Liver (tissue), 9 donors: ENCODE measurements around the gene SERPINH1. TPM values are rescaled to one million over a fixed set of nuclear protein-coding genes. Genes with fewer than 3 reads are reported as not detected.

Experiments used
- DNase-seq: peaks from one replicate; pipeline ENCODE4 v3.0.0-alpha.2; 2017; ENCODE audit warnings: low spot score
- H3K27ac ChIP-seq, 2 donors: one replicate each; pipeline ENCODE4 v1.7.0; 2013; ENCODE audit warnings: inconsistent platforms in 2 of 2, low read length in 2 of 2, control low read depth in 1 of 2, low read depth in 1 of 2, mild to moderate bottlenecking in 1 of 2
- H3K27me3 ChIP-seq, 4 donors: one replicate each; pipeline versions ENCODE4 v1.6.1 to v1.7.0; 2013; ENCODE audit warnings: low read length in 3 of 4, inconsistent platforms in 1 of 4, mild to moderate bottlenecking in 1 of 4, moderate library complexity in 1 of 4; ENCODE audit not compliant: control insufficient read depth in 4 of 4, insufficient read depth in 4 of 4
- H3K36me3 ChIP-seq, 4 donors: one replicate each; pipeline versions ENCODE4 v1.6.1 to v1.7.0; 2013; ENCODE audit warnings: low read length in 3 of 4, mild to moderate bottlenecking in 3 of 4, low read depth in 1 of 4, moderate library complexity in 1 of 4; ENCODE audit not compliant: control insufficient read depth in 4 of 4, insufficient read depth in 3 of 4
- H3K4me1 ChIP-seq, 4 donors: one replicate each; pipeline versions ENCODE4 v1.6.1 to v1.7.0; 2013; ENCODE audit warnings: low read length in 3 of 4, mild to moderate bottlenecking in 3 of 4, moderate library complexity in 1 of 4; ENCODE audit not compliant: control insufficient read depth in 4 of 4, insufficient read depth in 4 of 4
- H3K4me3 ChIP-seq, 3 donors: one replicate each; pipeline versions ENCODE4 v1.6.1 to v1.7.0; 2013; ENCODE audit warnings: low read length in 3 of 3, control low read depth in 1 of 3, low read depth in 1 of 3, mild to moderate bottlenecking in 1 of 3
- H3K9ac ChIP-seq, 2 donors: one replicate each; pipeline ENCODE4 v1.7.0; 2013; ENCODE audit warnings: low read length in 2 of 2, mild to moderate bottlenecking in 2 of 2, moderate library complexity in 2 of 2, control low read depth in 1 of 2, low read depth in 1 of 2
- H3K9me3 ChIP-seq, 4 donors: one replicate each; pipeline versions ENCODE4 v1.6.1 to v1.7.0; 2013; ENCODE audit warnings: low read length in 3 of 4; ENCODE audit not compliant: control insufficient read depth in 4 of 4
- EGR1 ChIP-seq, 2 donors: IDR thresholded peaks; 2 replicates each; pipeline ENCODE4 v1.6.1; 2016 to 2018; ENCODE audit warnings: antibody characterized with exemption in 2 of 2, low read depth in 2 of 2
- FOXA2 ChIP-seq: IDR thresholded peaks from 2 replicates; pipeline ENCODE4 v1.6.1; 2016; ENCODE audit warnings: antibody characterized with exemption
- GABPA ChIP-seq, 2 donors: IDR thresholded peaks in 1 of 2; conservative IDR thresholded peaks in 1 of 2; 2 replicates each; pipeline ENCODE4 v1.6.1; 2016; ENCODE audit warnings: antibody characterized with exemption in 2 of 2, mild to moderate bottlenecking in 1 of 2, moderate library complexity in 1 of 2
- HNF4A ChIP-seq, 2 donors: conservative IDR thresholded peaks; 2 replicates each; pipeline ENCODE4 v1.6.1; 2016; ENCODE audit warnings: antibody characterized with exemption in 2 of 2, mild to moderate bottlenecking in 2 of 2
- JUND ChIP-seq, 2 donors: IDR thresholded peaks; 2 replicates each; pipeline ENCODE4 v1.6.1; 2016; ENCODE audit warnings: antibody characterized with exemption in 2 of 2
- NR2F2 ChIP-seq: IDR thresholded peaks from 2 replicates; pipeline ENCODE4 v1.6.1; 2016; ENCODE audit warnings: antibody characterized with exemption
- RAD21 ChIP-seq, 2 donors: IDR thresholded peaks; 2 replicates each; pipeline ENCODE4 v1.6.1; 2016; ENCODE audit warnings: antibody characterized with exemption in 2 of 2, mild to moderate bottlenecking in 2 of 2
- RXRA ChIP-seq, 2 donors: IDR thresholded peaks; 2 replicates each; pipeline ENCODE4 v1.6.1; 2017 to 2018; ENCODE audit warnings: antibody characterized with exemption in 2 of 2, mild to moderate bottlenecking in 1 of 2
- SP1 ChIP-seq: IDR thresholded peaks from 2 replicates; pipeline ENCODE4 v1.6.1; 2018; ENCODE audit warnings: antibody characterized with exemption, mild to moderate bottlenecking
- TAF1 ChIP-seq: conservative IDR thresholded peaks from 2 replicates; pipeline ENCODE4 v1.6.1; 2016; ENCODE audit warnings: antibody characterized with exemption, mild to moderate bottlenecking
- YY1 ChIP-seq: IDR thresholded peaks from 2 replicates; pipeline ENCODE4 v1.6.1; 2016; ENCODE audit warnings: antibody characterized with exemption, mild to moderate bottlenecking
- WGBS: extraction: QIAGEN DNeasy Blood & Tissue Kit; methylation state at CpG from one replicate; pipeline ENCODE4 v1.1.7; 2013; 5-methylcytosine and 5-hydroxymethylcytosine counted together
- polyA plus RNA-seq, 2 donors: library from polyadenylated mRNA; stranded (reverse) in 1 of 2; unstranded in 1 of 2; fragments of 200-250 nt in 1 of 2; fragments of >200 nt in 1 of 2; fragmentation: Nextera tagmentation in 1 of 2; extraction: Ambion mirVana in 1 of 2; gene quantifications; one replicate each; pipeline versions ENCODE4 v1.2.1 to v1.2.3, GENCODE V29; 2013 to 2015
- total RNA-seq, 2 donors: library from RNA; depleted of rRNA; stranded (reverse); fragments of >200 nt; gene quantifications; one replicate each; pipeline ENCODE4 v1.2.3, GENCODE V29; 2014
- TF ChIP-seq, protein P1 (sequence below): IDR thresholded peaks from 2 replicates; pipeline ENCODE4 v1.6.1; 2016; ENCODE audit warnings: antibody characterized with exemption, mild to moderate bottlenecking
- TF ChIP-seq, protein P2 (sequence below): IDR thresholded peaks from 2 replicates; pipeline ENCODE4 v1.6.1; 2016; ENCODE audit warnings: antibody characterized with exemption
- TF ChIP-seq, protein P3 (sequence below): fragments of 150-350 bp; IDR thresholded peaks from 2 replicates; pipeline ENCODE4 v1.5.1; 2017; ENCODE audit warnings: improper control_type of control experiment, low read depth, low read length; ENCODE audit not compliant: missing input control
- TF ChIP-seq, protein P4 (sequence below): IDR thresholded peaks from 2 replicates; pipeline ENCODE4 v1.6.1; 2016; ENCODE audit warnings: antibody characterized with exemption
- donor health status: healthy.
- donor health status: healthy.
- donor health status: healthy.
- donor health status: healthy.
- donor health status: healthy.

Gene SERPINH1
- total and polyA plus RNA-seq, 4 donors: 5.0 to 118 (median 68.7) TPM

DNA sequence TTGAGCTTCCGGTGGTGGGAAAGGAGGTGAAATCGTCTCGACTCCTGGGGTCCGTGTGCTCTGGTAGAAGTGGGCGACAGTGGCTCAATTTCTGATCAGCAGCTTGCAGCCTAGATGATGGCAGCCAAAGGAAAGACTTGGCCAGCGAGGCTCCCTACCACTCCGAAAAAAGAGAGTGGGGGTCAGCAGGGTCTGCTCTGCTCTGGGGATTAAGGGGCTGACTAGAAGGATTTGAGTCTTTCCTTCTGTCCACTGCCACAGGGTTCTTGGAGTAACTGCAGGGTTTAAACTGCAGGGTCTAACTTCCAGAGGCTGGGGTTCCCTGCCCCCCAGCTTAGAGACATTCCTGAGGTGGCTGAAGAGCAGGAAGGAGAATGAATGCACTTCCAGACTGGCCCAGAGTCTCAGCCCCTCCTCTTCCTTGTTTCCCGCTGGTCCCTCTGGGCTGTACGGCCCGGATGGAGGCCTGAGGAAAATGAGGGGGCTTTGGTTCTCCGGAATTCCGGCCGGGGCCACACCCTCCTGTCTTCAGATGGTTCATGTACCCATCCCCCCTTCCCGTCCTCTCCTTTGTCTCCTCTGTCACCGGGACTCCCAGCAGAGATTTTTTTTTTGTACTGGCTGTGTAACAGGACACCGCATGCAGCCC is 907 bp downstream of the SERPINH1 start:
- Histone ChIP-seq H3K9ac (peak overlapping the region; percentile 91 to 92), H3K9me3 (no peaks in the 10 kb centered on the region), H3K27me3 (no peaks in the 10 kb centered on the region), H3K4me3 (peak overlapping the region; percentile 57 to 87 (median 80)), H3K4me1 (peaks cover 15 to 38% (median 25%) of the 10 kb centered on the region in 4 donors), H3K27ac (peak overlapping the region; percentile 89 to 98), H3K36me3 (peaks cover 0 to 17% (median 3%) of the 10 kb centered on the region in 4 donors)
- 6% methylated on average over 16 of the region's 16 CpGs for WGBS
- TF ChIP-seq, protein P1, sequence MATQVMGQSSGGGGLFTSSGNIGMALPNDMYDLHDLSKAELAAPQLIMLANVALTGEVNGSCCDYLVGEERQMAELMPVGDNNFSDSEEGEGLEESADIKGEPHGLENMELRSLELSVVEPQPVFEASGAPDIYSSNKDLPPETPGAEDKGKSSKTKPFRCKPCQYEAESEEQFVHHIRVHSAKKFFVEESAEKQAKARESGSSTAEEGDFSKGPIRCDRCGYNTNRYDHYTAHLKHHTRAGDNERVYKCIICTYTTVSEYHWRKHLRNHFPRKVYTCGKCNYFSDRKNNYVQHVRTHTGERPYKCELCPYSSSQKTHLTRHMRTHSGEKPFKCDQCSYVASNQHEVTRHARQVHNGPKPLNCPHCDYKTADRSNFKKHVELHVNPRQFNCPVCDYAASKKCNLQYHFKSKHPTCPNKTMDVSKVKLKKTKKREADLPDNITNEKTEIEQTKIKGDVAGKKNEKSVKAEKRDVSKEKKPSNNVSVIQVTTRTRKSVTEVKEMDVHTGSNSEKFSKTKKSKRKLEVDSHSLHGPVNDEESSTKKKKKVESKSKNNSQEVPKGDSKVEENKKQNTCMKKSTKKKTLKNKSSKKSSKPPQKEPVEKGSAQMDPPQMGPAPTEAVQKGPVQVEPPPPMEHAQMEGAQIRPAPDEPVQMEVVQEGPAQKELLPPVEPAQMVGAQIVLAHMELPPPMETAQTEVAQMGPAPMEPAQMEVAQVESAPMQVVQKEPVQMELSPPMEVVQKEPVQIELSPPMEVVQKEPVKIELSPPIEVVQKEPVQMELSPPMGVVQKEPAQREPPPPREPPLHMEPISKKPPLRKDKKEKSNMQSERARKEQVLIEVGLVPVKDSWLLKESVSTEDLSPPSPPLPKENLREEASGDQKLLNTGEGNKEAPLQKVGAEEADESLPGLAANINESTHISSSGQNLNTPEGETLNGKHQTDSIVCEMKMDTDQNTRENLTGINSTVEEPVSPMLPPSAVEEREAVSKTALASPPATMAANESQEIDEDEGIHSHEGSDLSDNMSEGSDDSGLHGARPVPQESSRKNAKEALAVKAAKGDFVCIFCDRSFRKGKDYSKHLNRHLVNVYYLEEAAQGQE: no peak
- TF ChIP-seq SP1: no peak
- no peak for TF ChIP-seq FOXA2
- TF ChIP-seq, protein P2, sequence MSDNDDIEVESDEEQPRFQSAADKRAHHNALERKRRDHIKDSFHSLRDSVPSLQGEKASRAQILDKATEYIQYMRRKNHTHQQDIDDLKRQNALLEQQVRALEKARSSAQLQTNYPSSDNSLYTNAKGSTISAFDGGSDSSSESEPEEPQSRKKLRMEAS: no peak
- TF ChIP-seq JUND (IDR thresholded peaks at IDR 0.05): no peak
- TF ChIP-seq HNF4A (conservative IDR thresholded peaks at IDR 0.05): no peak
- TF ChIP-seq, protein P3, sequence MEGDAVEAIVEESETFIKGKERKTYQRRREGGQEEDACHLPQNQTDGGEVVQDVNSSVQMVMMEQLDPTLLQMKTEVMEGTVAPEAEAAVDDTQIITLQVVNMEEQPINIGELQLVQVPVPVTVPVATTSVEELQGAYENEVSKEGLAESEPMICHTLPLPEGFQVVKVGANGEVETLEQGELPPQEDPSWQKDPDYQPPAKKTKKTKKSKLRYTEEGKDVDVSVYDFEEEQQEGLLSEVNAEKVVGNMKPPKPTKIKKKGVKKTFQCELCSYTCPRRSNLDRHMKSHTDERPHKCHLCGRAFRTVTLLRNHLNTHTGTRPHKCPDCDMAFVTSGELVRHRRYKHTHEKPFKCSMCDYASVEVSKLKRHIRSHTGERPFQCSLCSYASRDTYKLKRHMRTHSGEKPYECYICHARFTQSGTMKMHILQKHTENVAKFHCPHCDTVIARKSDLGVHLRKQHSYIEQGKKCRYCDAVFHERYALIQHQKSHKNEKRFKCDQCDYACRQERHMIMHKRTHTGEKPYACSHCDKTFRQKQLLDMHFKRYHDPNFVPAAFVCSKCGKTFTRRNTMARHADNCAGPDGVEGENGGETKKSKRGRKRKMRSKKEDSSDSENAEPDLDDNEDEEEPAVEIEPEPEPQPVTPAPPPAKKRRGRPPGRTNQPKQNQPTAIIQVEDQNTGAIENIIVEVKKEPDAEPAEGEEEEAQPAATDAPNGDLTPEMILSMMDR: no peak
- no peak for DNase-seq

DNA sequence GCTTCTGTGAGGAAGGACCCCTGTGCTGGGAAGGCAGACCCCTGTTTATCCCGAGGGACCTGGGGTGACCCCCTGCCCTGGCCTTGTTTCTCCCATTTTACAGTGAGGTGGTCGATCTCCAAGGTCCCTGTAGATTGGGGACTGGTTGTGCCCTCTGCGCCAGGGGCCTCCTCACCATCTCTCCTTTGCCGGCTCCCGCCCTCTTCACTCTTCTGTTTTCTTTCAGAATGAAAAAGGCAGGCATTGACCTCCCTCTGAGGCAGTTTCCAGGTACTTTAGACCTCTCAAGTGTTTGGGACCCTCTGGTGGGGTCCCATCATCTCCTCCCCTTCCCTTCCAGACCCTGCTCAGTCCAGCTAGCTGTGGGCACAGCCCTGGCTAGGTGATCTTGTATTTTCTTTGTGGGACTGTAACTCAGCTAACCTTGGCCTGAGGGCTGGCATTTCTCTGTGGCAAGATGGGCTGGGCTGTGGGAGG is 1.5 kb downstream of the SERPINH1 start:
- 51% methylated on average over 5 of the region's 5 CpGs for WGBS
- DNase-seq: no peak
- Histone ChIP-seq H3K4me1 (peaks cover 15 to 38% (median 25%) of the 10 kb centered on the region in 4 donors), H3K9me3 (no peaks in the 10 kb centered on the region), H3K9ac (peak overlapping the region; percentile 48 to 91), H3K27me3 (no peaks in the 10 kb centered on the region), H3K36me3 (peaks cover 3 to 23% (median 8%) of the 10 kb centered on the region in 4 donors), H3K27ac (peak overlapping the region; percentile 89 to 98), H3K4me3 (peak overlapping the region; percentile 57 to 87 (median 80))
- TF ChIP-seq RXRA (IDR thresholded peaks at IDR 0.05) (no peak), TAF1 (no peak), SP1 (no peak), JUND (IDR thresholded peaks at IDR 0.05) (no peak), FOXA2 (no peak), GABPA (IDR thresholded peaks at IDR 0.05 in 1 of 2, conservative IDR thresholded peaks at IDR 0.05 in 1 of 2) (no peak), YY1 (no peak), EGR1 (IDR thresholded peaks at IDR 0.05; ENCODE audit: low read depth in 2 of 2) (no peak), NR2F2 (no peak), RAD21 (IDR thresholded peaks at IDR 0.05) (no peak)
- TF ChIP-seq, protein P2: no peak
- TF ChIP-seq, protein P4, sequence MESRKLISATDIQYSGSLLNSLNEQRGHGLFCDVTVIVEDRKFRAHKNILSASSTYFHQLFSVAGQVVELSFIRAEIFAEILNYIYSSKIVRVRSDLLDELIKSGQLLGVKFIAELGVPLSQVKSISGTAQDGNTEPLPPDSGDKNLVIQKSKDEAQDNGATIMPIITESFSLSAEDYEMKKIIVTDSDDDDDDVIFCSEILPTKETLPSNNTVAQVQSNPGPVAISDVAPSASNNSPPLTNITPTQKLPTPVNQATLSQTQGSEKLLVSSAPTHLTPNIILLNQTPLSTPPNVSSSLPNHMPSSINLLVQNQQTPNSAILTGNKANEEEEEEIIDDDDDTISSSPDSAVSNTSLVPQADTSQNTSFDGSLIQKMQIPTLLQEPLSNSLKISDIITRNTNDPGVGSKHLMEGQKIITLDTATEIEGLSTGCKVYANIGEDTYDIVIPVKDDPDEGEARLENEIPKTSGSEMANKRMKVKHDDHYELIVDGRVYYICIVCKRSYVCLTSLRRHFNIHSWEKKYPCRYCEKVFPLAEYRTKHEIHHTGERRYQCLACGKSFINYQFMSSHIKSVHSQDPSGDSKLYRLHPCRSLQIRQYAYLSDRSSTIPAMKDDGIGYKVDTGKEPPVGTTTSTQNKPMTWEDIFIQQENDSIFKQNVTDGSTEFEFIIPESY: no peak
- TF ChIP-seq, protein P1: no peak
